T-helper 22 cell (primary cell): ENCODE measurements around the gene VWA7.
A peak's percentile ranks its signal among the peaks of the same experiment; 100 is the strongest.

Experiments
- DNase-seq: peaks from one replicate; pipeline ENCODE4 v3.0.0-alpha.2; 2020; ENCODE audit warnings: low read depth

The VWA7 gene

DNA sequence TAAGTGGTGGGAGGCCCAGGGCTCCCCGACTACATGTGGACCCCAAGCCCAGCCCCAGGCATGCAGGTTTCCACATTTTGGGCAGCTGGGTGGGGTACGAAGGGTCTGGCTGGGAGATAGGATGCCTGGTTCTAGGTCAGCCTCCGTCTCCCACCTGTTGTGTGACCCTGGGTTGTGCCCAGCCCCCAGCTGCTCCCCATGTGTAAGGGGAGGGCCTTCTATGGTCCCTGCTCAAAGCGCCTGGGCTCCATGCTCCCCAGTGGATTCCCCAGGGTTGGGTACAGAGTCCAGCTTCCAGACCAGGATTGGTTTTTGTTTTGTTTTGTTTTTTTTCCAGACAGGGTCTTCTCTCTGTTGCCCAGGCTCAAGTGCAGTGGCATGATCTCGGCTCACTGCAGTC is 1.1 kb upstream of the VWA7 start:
- DNase-seq = no peak

DNA sequence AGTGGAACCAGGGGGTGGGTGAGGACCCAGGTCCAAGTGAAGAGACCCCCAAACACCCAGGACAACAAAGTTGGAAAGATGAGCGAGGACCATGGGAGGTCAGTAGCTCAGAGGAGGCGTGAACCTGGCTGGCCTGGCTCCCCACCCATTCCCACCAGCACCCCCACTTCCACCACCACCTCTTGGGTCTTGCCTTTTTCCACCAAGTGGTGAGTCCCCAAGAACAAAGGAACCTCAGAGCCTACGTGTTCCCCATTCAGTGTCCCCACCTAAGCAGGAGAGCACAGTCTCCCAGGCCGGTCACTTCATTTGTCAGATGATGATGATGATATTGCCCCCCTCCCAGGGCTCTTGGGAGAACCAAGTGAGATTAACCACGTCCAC is 531 bp upstream of the VWA7 start:
- no peak for DNase-seq

DNA sequence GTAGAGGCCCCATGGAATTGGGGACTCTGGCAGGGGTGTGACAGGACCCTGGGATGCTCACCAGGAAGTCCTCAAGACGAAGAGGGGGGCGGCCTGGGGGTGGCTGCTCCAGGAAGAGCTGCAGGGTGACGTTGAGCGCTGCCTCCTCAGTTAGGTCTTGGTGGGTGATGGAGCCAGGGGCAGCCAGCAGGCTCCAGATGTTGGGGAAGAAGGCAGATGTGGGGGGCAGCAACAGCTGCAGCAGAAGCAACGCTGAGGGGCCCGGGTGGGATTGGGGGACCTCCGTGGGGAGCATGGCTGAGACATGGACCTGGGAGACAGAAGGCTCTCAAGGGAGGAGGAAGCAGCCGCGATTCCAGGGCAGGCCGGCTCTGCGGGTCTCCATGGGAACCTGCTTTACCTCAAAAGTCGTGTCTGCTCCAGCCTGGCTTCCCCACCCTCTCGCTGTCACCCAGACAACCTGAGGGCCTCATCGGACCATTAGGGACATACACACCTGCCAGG is 591 bp downstream of the VWA7 start:
- no peak for DNase-seq

DNA sequence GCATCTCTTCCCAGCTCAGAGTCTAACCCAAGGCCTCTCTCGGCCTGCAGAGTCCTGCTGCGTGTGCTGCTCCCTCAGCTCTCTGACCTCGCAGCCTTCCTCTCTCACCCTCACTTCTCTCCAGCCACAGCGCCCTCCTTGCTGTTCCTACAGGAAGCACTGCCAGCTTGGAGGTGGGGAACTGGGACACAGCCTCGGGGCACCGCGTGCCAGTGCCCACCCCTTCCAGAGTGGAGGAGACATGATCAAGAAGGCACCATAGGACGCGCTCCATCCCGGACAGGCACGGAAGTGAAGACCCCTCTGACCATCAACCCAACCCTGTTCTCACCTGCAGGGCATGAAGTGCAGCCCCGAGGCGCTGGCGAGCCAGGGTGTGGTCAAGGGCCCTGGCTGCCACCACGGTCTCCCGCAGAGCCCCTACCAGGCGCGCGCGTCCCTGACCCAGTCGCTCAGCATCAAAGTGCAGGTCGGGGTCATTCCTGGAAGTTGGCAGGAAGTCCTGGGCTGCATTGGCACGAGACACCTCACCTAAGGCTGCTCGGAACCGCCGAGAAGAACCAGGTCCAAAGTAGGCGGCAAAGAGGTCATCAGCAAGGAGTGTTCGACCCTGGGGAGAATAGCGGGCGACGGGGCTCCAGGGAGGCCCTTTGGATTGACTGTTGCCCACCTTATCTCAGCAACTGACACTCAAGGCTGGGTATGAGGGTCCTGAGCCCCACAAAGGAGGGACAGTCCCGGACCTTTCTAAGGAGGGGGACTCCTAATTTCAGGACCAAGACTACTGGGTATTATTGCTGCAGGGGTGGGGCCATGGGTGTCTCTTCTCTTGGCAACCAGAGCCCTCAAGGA is 1.3 kb downstream of the VWA7 start:
- no peak for DNase-seq

DNA sequence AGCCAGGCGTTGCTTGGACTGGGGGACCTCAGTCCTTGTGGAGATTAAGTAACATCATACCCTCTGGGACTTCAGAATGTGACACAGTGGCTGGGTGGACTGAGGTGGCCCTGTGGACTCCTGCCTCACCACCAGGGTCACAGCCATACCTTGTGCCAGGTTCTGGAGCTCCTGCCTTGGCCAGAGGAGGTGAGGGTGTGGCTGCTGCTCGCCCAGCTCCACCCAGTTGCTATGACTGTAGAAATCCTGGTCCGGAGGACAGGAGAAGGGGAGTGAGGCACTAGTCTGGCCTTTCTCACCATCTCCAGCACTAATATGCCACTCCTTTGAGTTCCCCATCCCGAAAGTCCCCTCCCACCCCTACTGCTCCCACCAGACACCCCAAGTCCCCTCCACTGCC is 1.9 kb downstream of the VWA7 start:
- no peak for DNase-seq

DNA sequence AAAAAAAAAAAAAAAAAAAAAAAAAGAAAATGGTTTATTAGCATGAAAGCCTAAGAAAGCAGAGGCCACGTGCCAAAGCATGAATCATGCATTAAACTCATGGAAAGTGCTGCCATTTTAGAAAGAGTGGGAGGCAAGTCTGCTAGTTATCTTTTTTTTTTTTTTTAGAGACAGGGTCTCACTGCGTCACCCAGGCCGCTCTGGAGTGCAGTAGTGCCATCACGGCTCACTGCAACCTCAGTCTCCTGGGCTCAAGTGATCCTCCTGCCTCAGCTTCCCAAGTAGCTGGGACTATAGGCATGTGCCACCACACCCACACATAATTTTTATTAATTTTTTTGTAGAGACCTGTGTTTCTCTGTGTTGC is 5.2 kb downstream of the VWA7 start:
- no peak for DNase-seq

DNA sequence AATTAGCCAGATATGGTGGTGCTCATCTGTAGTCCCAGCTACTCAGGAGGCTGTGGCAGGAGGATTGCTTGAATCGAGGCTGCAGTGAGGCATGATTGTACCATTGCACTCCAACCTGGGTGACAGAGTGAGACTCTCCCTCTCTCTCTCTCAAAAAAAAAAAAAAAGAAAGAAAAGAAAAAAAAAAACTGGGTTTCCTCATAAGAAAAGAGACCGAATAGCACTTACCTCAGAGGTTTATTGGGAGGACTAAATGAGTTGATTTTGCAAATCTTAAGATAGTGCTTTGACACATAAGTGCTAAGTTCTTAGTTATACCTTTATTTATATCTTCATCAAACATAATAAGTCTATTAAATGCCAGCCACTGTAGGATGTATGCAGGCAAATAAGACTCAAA is 6.3 kb downstream of the VWA7 start:
- DNase-seq = no peak

DNA sequence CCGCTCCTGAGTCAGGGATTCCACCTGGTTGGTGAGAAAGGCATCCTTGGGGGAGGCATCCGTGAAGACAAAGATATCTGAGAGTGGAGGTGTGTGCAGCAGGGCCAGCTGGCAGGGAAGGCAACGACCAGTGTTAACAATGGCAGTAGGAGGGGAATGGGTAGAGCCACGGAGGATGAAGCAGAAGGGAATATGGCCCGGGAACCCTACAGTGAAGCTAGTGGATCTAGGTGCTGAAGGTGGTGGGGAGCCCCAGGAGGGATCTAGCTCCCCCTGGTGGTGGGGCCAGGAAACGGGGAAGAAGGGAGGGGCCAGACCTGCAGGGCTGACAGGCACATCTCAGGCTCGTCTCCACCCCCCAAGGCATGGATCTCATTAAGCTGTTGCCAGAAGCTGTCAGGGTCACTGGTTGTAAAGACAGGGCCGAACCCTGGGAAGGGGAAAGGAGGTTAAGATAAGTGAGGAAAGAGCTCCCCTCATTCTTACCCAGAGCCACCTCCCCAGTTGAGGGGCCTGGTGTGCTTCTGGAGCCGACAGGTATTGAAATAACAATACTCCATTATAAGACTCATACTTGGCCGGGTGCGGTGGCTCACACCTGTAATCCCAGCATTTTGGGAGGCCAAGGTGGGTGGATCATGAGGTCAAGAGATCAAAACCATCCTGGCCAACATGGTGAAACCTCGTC is 7.3 kb downstream of the VWA7 start:
- DNase-seq = peak; percentile 61

DNA sequence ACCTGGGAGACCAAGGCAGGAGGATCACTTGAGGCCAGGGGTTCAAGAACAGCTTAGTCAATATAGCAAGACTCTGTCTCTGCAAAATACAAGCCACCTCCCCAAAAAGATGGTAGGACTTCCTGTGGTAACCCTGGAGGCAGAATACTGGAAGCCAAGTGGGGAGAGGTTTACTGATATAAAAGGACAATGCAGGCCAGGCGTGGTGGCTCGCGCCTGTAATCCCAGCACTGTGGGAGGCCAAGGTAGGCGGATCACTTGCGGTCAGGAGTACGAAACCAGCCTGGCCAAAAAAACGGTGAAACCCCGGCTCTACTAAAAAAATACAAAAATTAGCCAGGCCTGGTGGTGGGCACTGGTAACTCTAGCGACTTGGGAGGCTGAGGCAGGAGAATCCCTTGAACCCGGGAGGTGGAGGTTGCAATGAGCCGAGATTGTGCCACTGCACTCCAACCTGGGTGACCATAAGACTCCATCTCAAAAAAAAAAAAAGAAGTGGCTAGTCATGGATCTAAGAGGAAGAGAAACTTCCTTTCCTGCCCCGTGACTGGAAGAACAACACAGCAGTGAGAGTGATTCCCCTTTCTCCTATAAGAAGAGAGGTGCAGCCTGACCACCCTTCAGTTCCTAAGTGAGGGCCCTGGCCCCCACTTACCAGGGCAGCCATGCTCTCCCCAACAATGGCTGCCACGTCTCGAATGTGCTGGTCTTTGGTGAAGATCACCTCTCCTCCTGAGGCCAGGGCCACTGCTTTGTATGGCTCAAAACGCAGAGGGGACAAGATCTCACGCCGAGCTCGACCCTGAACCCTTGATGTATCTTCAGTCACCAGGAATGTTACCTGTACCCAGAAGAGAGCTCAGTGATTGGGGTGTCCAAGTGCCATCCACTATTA is 8.5 kb downstream of the VWA7 start:
- DNase-seq = no peak

DNA sequence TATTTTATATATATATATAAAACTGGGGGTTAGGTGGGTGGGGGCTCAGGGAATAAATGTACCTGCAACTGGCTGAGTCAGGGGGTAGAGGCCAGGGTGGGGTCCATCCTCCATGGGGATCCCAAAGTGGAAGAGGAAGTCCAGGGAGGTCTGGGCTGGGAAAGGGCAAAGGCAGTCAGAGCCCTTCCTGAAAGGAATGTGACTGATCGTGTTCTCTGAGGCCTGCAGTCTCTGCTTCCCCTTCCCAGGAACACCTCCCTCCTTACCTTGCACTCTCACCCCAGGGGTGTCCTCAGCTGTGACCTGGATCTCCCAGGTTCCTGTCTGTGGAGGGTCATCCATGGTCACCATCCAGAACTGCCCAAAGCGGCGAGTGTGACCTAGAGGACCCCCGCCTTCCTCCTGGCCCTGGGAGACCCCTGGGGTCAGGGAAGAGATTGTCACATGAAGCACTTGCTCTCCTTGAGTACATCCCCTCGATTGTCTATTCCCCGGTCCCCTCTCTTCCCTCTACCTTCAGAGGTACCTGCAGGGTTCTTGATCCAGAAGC is 10.0 kb downstream of the VWA7 start:
- no peak for DNase-seq

DNA sequence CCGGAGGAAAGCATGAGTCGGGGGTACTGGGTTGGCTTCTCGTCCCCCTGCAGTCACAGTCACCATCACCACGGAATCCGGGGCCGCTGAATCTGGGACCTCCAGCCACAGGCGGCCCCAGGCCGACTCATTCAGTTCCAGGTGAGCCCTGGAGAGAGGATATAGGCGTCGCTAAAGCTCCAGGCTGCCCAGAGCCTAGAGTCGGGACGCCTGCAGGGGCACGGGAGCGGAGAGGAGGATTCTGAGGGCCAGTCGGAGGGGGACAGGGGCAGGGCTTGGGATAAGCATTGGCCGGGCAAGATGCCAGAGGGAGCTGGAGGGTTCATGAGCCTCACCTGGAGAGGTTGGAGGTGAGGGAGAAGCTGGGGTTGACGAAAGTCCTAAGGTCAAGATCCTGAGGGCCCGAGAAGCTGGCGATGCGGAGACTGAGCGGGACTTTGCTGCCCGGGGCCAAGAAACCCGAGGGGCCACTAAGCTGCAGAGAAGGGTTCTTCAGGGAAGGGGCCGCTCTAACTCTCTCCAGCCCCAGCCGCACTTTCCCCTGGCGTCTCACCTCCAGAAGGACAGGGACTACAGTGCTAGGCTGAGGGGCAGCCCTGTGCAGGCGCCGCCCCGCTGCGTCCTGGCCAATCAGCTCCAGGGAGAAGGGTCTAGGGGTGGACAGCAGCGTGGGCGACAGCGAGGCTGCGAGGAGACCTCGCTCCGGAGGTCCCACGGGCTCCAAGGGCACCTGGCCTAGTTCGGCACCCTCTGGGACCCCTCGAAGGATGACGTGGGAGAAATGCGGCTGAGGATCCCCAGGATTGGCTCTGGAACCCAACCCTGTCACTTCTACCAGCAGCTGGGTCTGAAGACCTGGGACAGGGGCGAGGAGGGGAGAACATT is 11.0 kb downstream of the VWA7 start:
- no peak for DNase-seq

DNA sequence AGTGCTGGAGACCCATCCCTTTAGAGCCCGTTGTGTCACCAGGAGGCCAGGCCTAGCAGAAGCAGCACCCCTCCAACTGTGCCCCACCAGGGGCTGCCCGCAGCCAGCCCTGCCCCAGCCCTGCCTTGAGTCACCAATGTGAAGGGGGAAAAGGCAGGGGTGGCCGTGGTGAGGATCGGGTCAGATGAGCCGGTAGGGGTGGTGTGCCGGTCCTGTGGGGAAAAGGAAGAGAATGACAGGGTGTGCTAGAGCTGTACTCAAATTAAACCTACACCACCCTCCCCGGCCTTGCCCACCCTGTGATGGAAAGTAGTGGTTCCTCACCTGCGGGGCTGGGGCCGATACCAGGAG is 11.6 kb downstream of the VWA7 start:
- DNase-seq = no peak

DNA sequence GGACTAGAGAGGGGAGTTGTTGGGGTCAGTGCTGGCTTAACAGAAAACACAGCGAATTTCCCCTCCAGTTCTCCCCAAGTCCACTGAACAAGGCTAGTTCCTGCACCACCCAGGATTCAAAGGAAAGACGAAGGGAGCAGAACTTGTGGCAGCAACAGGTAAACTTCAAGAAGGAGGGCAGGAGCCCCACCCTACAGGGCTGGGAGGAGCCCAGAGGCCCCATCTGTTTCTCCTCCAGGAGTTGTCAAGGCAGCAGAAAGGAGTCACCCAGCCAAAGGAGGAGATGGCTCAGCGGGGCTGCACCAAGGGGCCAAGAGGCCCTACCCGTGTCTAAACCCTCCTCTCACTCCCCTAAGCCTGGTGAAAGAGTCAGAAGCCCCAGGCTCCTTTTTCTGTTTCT is 12.9 kb downstream of the VWA7 start:
- no peak for DNase-seq

DNA sequence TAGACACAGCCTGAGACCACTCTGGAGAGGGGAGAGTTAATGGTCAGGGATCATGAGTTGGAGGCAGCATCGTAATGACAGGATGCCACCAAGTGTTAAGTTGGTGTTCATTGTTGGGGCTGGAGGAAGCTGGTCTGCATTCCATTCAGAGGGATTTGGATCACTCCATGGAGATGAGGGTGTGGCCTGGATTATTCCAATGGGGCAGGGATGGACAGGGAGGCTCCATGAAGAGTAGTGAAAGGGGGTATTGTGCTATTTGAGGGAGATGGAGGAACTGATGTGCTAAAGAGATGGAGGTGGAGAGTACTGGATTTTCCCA is 13.5 kb downstream of the VWA7 start:
- DNase-seq = no peak

DNA sequence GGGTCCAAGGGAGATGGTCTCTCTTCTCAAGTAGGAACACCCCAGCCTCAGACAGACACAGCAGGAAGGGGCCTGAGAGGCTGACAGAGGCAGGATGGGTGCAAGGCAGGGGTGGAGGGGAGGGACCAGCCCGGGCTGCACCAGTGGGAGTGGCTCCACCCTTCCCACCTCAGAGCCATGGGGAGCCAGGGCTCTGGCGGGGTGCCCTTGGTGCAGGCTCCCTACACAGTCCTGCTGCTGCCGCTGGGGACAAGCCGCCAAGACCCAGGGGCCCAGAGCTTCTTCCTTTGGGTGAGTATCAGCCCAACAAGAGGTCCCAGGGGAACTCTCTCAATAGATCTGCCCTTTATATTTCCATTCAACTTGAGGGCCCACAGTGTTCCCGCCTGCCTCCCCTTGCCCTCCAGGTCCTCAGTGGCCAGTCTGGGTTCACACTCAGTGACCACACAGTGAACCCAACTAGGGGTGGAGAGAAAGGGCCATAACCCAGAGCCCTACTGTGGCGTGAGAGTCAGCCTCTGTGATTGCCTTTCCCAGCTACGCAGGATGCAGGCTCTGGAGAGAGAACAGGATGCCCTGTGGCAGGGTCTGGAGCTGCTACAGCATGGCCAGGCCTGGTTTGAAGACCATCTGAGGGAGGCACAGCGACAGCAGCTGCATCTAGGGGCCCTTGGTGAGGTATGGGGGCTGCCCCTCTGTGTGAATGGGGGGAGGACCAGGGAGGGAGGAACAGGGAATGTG is 14.1 kb downstream of the VWA7 start:
- no peak for DNase-seq

DNA sequence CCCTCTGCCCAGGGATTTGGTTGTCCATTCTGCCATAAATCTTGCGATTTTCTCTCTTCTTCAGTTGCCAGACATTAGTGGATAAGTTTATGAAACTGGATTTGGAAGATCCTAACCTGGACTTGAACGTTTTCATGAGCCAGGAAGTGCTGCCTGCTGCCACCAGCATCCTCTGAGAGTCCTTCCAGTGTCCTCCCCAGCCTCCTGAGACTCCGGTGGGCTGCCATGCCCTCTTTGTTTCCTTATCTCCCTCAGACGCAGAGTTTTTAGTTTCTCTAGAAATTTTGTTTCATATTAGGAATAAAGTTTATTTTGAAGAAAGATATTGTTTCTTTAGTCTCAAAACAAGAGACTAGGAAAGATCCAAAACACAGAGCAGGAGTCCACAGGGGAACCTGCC is 14.8 kb downstream of the VWA7 start, which contains the start of gene SAPCD1:
Gene SAPCD1 (plus strand): TSS at position 301 of the 400 bp plus-strand sequence. CDS start 399 bp downstream, outside the sequence.
- DNase-seq = no peak

DNA sequence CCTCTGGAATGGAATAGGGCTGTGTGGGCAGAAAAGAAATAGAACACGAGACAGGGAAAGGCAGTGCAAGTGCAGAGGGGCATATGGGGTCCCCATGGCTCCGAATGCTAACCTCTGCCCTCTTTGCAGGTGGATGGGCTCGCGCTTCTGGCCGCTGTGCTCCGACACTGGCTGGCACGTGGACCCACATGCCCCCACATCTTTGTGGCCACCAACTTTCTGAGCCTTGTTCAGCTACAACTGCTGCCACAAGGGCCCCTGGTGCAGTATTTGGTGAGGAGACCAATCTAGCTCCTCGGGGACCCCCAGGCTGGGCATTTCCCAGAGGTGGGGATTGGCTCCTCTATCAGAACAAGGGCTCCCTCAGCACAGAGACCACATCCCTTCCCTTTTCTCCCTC is 15.8 kb downstream of the VWA7 start:
- no peak for DNase-seq

DNA sequence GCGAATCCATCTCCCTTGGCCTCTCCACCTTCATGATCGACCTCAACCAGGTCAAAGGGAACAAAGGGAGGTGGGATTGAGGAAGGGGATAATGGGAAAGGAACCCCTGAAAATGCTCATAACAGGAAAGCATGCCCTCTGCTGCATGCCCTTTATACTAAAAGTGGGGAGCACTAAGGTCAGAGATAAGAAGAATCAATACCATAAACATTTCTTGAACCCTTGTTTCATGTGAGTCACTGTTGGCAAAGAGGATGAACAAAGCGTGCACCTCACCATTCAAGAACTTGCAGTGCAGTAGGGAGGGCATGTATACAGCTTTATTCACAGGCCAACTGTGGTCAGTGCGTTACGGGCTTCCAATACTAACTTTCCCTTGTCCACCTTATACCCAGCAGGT is 16.3 kb downstream of the VWA7 start:
- no peak for DNase-seq

DNA sequence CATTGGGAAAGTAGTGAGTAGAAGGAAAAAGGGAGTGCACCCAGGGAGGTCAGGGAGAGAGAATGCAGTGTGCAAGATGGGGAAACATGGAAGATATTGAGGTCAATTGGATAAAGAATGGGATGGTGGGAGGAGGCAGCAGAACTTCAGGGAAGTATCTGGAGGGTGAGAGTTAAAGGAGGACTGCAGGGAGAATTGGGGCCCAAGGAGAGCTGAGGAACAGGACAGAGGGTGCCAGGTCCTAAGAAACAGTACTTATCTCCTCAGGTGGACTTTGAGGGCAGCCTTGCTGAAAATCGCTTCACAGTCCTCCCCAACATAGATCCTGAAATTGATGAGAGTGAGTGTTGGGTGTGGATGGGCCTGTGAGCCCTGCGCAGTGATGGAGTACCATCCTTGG is 18.8 kb downstream of the VWA7 start:
- no peak for DNase-seq

DNA sequence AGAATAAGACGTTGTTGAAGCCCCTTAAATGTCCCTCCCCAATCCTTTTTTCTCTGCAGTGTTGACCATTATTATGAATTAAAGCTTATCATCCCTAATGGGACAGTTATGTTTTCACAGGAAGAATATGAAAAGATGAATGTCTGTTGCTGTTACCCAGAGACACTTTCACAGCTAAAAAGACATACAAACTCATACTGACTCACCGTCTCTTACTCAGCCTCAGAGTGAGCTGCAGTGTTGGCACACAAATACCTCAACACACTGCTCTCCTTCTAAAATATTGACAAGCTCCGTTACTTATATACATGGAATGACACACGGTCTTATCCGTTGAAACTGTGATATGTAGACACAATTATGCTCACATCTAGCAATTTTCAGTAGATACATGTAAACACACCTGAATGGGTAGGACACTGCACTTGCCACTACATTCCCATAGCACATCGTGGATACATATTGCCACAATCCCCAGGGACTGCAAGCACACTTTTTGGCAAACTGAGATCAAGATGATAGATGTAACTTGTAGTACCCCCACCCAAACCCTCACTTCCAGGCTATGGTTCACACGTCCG is 24.3 kb downstream of the VWA7 start:
- DNase-seq = no peak
